Calu3 (cell line): Measurements from ENCODE around the gene IGSF6. TPM values are rescaled to one million over a fixed set of nuclear protein-coding genes. Genes with fewer than 3 reads are reported as not detected.
"Not testable (repeated sequence)": the region's sequence is repeated elsewhere in the genome, so short reads cannot be mapped to it uniquely, and the experiment has no call there.

Source experiments
- BruUV-seq: library from RNA; stranded (reverse); fragments of 400-500 nt; replicated peaks from 2 replicates; lab custom pipeline; 2021; lab: Mats Ljungman, UMichigan
- CTCF ChIA-PET: fragments of 300-600 bp; sonication (Branson Sonifier 250); formaldehyde crosslinking; loops from one replicate; lab custom pipeline; 2022; ENCODE audit warnings: antibody characterized with exemption; lab: Charles Lee
- DNase-seq: peaks from one replicate; pipeline ENCODE4 v3.0.0; 2022
- H3K27ac Mint-ChIP-seq: one replicate; pipeline ENCODE4 v1.8.0; 2022; ENCODE audit warnings: mixed read lengths; ENCODE audit not compliant: unreplicated experiment
- H3K27me3 Mint-ChIP-seq: one replicate; pipeline ENCODE4 v1.8.0; 2022; ENCODE audit warnings: mixed read lengths; ENCODE audit not compliant: unreplicated experiment
- H3K36me3 Mint-ChIP-seq: one replicate; pipeline ENCODE4 v1.8.0; 2022; ENCODE audit warnings: mild to moderate bottlenecking, moderate library complexity, mixed read lengths; ENCODE audit not compliant: insufficient read depth, unreplicated experiment
- H3K4me1 Mint-ChIP-seq: one replicate; pipeline ENCODE4 v1.8.0; 2022; ENCODE audit warnings: mild to moderate bottlenecking, low read depth, mixed read lengths; ENCODE audit not compliant: unreplicated experiment
- H3K4me3 Mint-ChIP-seq: one replicate; pipeline ENCODE4 v1.8.0; 2022; ENCODE audit warnings: mild to moderate bottlenecking, low read depth, moderate library complexity, mixed read lengths; ENCODE audit not compliant: unreplicated experiment
- H3K9me3 Mint-ChIP-seq: one replicate; pipeline ENCODE4 v1.8.0; 2022; ENCODE audit warnings: low read depth, mixed read lengths; ENCODE audit not compliant: unreplicated experiment
- CTCF ChIP-seq: fragments of 200-600 bp; IDR thresholded peaks from one replicate; pipeline ENCODE4 v1.8.0; 2022; ENCODE audit warnings: antibody characterized with exemption; ENCODE audit not compliant: unreplicated experiment
- intact Hi-C: fragments of 100-400 bp; cut with micrococcal nuclease; formaldehyde crosslinking; loops from one replicate; pipeline ENCODE4 v1.10.0; 2022; ENCODE audit not compliant: unreplicated experiment
- total RNA-seq: library from RNA; stranded (reverse); gene quantifications from 2 replicates; pipeline ENCODE4 v1.2.3, GENCODE V29; 2022

IGSF6 gene
- total RNA-seq, 1 experiment from 2014 or later: not detected

GRCh38 chr16:21683184-21683583, 30.8 kb upstream of the IGSF6 start:
- no peak for TF ChIP-seq CTCF
- Mint-ChIP-seq H3K27me3 (peaks cover 34% of the 10 kb centered on the region), H3K4me1 (no peaks in the 10 kb centered on the region), H3K9me3 (no peaks in the 10 kb centered on the region), H3K27ac (no peak overlapping the region), H3K36me3 (no peaks in the 10 kb centered on the region), H3K4me3 (no peak overlapping the region)
- intact Hi-C loops: no loop called here
- BruUV-seq: no TSS peak
- CTCF ChIA-PET: no interaction called here
- DNase-seq: no peak

GRCh38 chr16:21680714-21681113, 28.3 kb upstream of the IGSF6 start:
- H3K36me3 Mint-ChIP-seq, intact Hi-C loops: not testable (repeated sequence)

GRCh38 chr16:21674456-21674855, 22.0 kb upstream of the IGSF6 start:
- H3K27me3 Mint-ChIP-seq: peaks cover 14% of the 10 kb centered on the region
- H3K36me3 Mint-ChIP-seq, BruUV-seq, H3K27ac Mint-ChIP-seq, H3K4me3 Mint-ChIP-seq, CTCF ChIA-PET, intact Hi-C loops, H3K9me3 Mint-ChIP-seq, DNase-seq, H3K4me1 Mint-ChIP-seq: not testable (repeated sequence)

More at GRCh38 chr16:21680714-21681113, 28.3 kb upstream of the IGSF6 start:
- H3K27ac Mint-ChIP-seq, H3K4me1 Mint-ChIP-seq, H3K9me3 Mint-ChIP-seq, BruUV-seq, DNase-seq, H3K4me3 Mint-ChIP-seq: not testable (repeated sequence)
- CTCF ChIA-PET: interaction anchor here (1.2 kb wide), 1 partner anchor 28 kb away, joined by 3 read pairs; no protein-coding TSS in a partner anchor
- peaks cover 20% of the 10 kb centered on the region for H3K27me3 Mint-ChIP-seq

GRCh38 chr16:21673469-21673868, 21.1 kb upstream of the IGSF6 start:
- TF ChIP-seq CTCF: no peak
- Mint-ChIP-seq H3K27me3 (peaks cover 14% of the 10 kb centered on the region), H3K9me3 (no peaks in the 10 kb centered on the region), H3K4me1 (no peaks in the 10 kb centered on the region), H3K27ac (no peak overlapping the region), H3K36me3 (no peaks in the 10 kb centered on the region), H3K4me3 (no peak overlapping the region)
- no peak for DNase-seq
- CTCF ChIA-PET: no interaction called here
- intact Hi-C loops: no loop called here
- no TSS peak for BruUV-seq

GRCh38 chr16:21667575-21667974, 15.2 kb upstream of the IGSF6 start:
- Mint-ChIP-seq H3K4me1 (no peaks in the 10 kb centered on the region), H3K27ac (no peak overlapping the region), H3K27me3 (peaks cover 27% of the 10 kb centered on the region), H3K4me3 (no peak overlapping the region), H3K36me3 (no peaks in the 10 kb centered on the region), H3K9me3 (no peaks in the 10 kb centered on the region)
- no peak for DNase-seq
- no TSS peak for BruUV-seq
- TF ChIP-seq CTCF: no peak
- intact Hi-C loops: no loop called here
- CTCF ChIA-PET: interaction anchor here (0.6 kb wide), 1 partner anchor 432 kb away, joined by 3 read pairs; no protein-coding TSS in a partner anchor
